Hematopoietic multipotent progenitor cell treated with erythropoietin and hydrocortisone succinate and interleukin-3 and kit ligand, for 8 days (in vitro differentiated cells): ENCODE data around the gene ATP13A4.

Experiments
- DNase-seq: peaks from one replicate; pipeline ENCODE4 v3.0.0-alpha.2; 2015

The ATP13A4 gene

DNA sequence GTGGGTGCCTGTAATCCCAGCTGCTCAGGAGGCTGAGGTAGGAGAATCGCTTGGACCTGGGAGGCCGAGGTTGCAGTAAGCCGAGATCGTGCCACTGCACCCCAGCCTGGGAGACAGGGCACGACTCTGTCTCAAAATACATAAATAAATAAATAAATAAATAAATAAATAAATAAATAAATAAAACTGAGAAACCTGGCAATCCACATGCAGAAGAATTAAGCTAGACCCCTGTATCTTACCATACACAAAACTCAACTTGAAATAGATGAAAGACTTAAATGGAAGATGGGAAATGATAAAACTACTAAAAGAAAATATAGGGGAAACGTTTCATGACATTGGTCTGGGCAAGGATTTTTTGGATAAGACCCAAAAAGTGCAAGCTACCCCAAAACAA lies 58.0 kb downstream of the ATP13A4 start:
- no peak for DNase-seq

- DNase-seq, result no peak
Measured at GRCh38 chr3:193491026-193491425, 63.7 kb downstream of the ATP13A4 start.

DNA sequence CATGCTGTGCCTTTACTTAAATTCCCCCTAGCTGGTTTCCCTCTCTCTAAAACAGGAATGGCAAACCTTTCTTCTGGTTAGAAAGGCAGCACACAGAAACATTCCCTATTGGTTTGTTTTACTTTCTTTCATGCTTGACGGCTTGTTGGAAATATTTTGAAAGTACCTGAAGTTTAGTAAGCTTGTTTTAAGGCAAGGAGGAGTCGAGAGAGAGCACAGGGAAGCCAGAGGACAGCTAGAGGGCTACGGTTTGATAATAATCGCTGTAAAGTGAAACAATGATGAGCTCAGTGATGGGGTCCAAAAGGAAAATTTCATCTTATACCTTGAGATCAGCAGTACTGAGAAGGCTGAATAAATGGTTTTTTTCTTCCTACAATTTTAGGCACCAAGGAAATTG lies 64.1 kb downstream of the ATP13A4 start:
- no peak for DNase-seq

GRCh38 chr3:193489949-193490348 lies 64.7 kb downstream of the ATP13A4 start:
- DNase-seq, result no peak

- no peak for DNase-seq
Measured at GRCh38 chr3:193488741-193489140, 66.0 kb downstream of the ATP13A4 start.

DNA sequence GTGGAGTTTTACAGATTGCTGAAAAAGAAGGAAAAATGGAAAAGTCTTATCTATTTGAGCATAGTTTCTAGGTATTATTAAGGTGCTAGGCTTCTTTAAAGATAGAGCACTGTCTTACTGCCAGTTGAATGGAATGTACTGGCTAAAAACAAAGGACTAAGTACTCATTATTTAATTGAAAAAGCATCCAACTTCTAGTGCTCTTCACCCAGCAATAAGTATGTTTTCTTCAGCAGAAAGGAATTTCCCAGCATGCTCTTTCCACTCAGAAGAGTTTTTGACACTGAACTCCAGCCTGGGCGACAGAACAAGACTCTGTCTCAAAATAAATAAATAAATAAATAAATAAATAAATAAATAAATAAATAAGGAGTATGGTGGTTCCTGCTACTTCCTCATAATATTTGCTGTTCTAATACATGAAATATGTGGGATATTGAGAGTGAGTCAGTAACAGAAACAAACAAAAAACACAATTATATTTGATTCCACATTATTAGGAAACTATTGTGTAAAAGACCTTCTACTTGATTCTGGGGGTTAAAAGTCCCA lies 70.6 kb downstream of the ATP13A4 start:
- DNase-seq, result no peak

GRCh38 chr3:193481436-193481835 lies 73.3 kb downstream of the ATP13A4 start:
- DNase-seq, result no peak

GRCh38 chr3:193474446-193474845 lies 80.2 kb downstream of the ATP13A4 start:
- no peak for DNase-seq

DNA sequence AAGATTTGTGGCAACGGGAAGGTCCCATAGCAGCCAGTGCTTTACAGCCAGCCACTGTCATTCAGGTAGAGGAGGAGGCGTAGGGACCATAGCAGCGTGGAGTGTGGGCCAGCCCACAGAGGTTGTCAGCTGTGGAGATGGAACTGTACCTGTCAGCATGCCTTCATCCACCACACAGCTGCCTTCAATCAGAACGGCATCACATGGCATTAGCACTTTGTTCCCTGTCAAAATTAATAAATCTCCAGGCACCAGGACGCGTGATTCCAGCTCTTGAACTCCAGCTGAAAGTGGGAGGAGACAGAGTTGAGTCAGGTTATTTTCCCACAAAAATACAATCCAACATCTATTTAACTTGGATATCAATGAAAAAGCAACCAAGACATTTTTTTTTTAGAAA lies 84.0 kb downstream of the ATP13A4 start:
- no peak for DNase-seq

- no peak for DNase-seq
Measured at GRCh38 chr3:193465992-193466608, 88.6 kb downstream of the ATP13A4 start.

GRCh38 chr3:193464889-193465288 lies 89.8 kb downstream of the ATP13A4 start:
- DNase-seq, result no peak

DNA sequence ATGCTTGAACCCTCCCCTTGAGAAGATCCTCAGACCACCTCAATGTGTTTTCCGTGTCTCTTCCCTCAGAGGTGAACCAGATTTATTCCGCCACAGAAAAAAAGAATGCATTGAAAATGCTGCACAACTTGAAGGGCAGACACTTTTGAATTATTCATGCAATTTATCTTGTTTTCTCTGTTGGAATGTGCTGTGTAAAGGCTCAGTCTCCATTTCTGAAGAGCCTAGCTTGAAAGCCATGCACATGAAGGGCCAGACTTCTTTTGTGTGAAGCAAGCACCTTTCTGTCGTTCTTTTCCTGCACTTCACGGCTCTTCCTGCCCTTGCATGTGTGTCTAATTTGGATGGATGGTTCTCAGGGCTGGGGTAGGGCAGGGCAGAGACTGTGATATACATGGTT lies 97.2 kb downstream of the ATP13A4 start:
- DNase-seq, result no peak

GRCh38 chr3:193452338-193452737 lies 102.4 kb downstream of the ATP13A4 start:
- no peak for DNase-seq

GRCh38 chr3:193451902-193452301 lies 102.8 kb downstream of the ATP13A4 start:
- no peak for DNase-seq

GRCh38 chr3:193446965-193447602 lies 107.6 kb downstream of the ATP13A4 start:
- DNase-seq, result no peak

GRCh38 chr3:193439423-193439822 lies 115.3 kb downstream of the ATP13A4 start:
- no peak for DNase-seq

GRCh38 chr3:193418576-193419373 lies 135.9 kb downstream of the ATP13A4 start:
- no peak for DNase-seq

GRCh38 chr3:193416629-193417028 lies 138.1 kb downstream of the ATP13A4 start:
- no peak for DNase-seq

DNA sequence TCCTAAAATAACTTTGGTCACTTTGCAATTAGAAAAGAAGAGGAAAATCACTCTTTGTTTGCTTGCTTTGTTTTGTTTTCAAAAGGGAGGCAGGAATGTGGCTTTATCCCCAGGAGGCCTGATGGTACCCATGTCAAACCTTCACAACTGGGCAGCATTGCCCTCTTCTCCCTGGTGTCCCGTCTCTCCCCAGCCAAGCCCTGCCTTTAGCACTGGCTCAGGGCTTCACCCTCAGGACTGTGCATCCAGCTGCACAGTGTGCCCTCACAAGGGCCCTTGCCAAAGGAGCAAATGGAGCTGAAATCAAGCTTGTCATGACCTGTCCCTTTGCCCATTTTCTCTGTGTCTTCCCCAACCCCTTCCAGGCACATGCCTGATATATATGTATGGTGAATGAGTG lies 147.0 kb downstream of the ATP13A4 start:
- no peak for DNase-seq

DNA sequence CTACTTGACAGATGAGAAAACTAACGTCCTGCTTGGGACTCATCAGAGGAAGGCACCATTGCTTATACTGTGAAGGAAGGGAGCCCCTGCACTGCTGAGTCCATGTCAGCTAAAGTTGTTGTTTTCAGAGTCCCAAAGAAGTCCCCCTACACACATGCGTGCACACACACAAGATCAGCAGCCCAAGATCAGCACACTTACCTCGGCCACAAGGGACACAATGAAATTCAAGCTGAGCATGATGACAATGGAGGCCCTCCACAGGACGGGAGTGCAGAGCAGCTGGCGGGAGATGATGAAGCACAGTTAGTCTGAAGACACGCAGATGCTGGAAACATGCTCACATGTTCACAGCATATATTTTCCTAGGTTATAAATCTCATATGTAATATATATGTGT lies 147.6 kb downstream of the ATP13A4 start:
- no peak for DNase-seq

GRCh38 chr3:193403307-193403706 lies 151.4 kb downstream of the ATP13A4 start:
- no peak for DNase-seq

DNA sequence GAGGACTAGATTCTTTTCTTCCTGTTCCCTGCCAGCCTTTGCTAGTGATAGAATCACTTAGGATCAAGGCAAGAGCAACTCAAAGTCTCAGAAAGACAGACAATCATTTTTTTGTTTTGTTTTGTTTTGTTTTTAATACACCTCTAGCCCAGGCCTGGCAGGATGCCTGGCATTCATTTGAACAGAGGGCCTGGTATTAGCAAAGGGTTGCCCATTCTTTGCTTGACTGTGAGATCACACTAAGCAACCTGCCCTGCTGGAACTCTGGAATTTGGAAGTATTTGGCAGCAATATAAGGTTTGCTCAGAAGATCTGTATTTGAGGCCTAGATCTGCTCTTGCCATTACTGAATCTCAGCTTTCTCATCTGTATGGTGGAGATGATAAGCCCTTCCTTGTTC lies 154.4 kb downstream of the ATP13A4 start:
- DNase-seq, result no peak

DNA sequence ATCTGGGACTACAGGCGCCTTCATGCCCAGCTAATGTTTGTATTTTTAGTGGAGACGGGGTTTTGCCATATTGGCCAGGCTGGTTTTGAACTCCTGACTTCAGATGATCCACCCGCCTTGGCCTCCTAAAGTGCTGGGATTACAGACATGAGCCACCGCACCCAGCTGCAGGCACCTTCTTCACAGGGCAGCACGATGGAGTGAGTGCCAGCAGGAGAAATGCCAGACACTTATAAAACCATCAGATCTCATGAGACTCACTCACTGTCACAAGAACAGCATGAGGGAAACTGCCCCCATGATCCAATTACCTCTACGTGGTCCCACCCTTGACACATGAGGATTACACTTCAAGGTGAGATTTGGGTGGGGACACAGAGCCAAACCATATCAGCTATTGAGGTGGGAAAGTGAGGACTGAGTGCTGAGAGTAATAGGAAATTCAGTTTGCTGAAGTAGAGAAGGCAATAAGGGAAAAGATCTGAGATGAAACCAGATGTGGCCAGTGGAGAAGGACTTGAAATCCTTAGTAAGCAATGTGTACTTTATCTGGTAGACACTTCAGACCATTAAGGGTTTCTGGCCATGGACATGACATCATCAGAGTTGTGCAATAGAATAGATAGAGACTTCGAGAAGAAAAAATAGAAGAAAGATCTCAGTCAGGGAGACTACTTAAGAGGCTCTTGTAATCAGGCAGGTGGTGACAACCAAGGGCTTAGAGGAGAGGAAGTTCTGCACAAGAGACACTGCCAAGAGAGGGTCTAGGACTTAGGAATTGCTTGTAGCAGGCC lies 158.0 kb downstream of the ATP13A4 start:
- no peak for DNase-seq
